BLaER1 treated with 17β-estradiol and CSF1 and Interleukin-3, amounts not matched to agents 10 nM and 100 nM (cell line): Measurements from ENCODE around the gene ESYT3.

ENCODE experiments used
- H3K27ac ChIP-seq, 11 experiments: shearing (Covaris generic); formaldehyde crosslinking; 2 replicates each; pipeline ENCODE4 v1.8.1; 2022
- H3K27me3 ChIP-seq, 11 experiments: shearing (Covaris generic); formaldehyde crosslinking; 2 replicates each; pipeline ENCODE4 v1.8.1; 2022
- H3K36me3 ChIP-seq, 11 experiments: shearing (Covaris generic); formaldehyde crosslinking; 2 replicates each; pipeline ENCODE4 v1.8.1; 2022
- H3K4me1 ChIP-seq, 10 experiments: shearing (Covaris generic); formaldehyde crosslinking; 2 replicates each; pipeline ENCODE4 v1.8.1; 2022
- H3K4me2 ChIP-seq, 11 experiments: shearing (Covaris generic); formaldehyde crosslinking; 2 replicates each; pipeline ENCODE4 v1.8.1; 2022
- H3K4me3 ChIP-seq, 10 experiments: shearing (Covaris generic); formaldehyde crosslinking; 2 replicates each; pipeline ENCODE4 v1.8.1; 2022
- H3K9ac ChIP-seq, 11 experiments: shearing (Covaris generic); formaldehyde crosslinking; 2 replicates each; pipeline ENCODE4 v1.8.1; 2022
- H3K9me3 ChIP-seq, 11 experiments: shearing (Covaris generic); formaldehyde crosslinking; replicated peaks in 1 of 11; 2 replicates each; pipeline ENCODE4 v1.8.1; 2022
- H4K20me1 ChIP-seq, 11 experiments: shearing (Covaris generic); formaldehyde crosslinking; 2 replicates each; pipeline ENCODE4 v1.8.1; 2022
- Cebpa-rat ChIP-seq, 11 experiments: shearing (Covaris generic); IDR thresholded peaks; 2 replicates each; pipeline ENCODE4 v1.8.1; 2022

Gene ESYT3

GRCh38 chr3:138395865-138396751 is 38.3 kb upstream of the ESYT3 start:
- H3K36me3 ChIP-seq: peaks cover 0 to 32% (median 0%) of the 10 kb centered on the region in 11 experiments; a peak in 4 of 22 replicates
- no peaks in the 10 kb centered on the region for H3K27me3 ChIP-seq
- no peaks in the 10 kb centered on the region for H4K20me1 ChIP-seq
- no peak overlapping the region for H3K4me3 ChIP-seq
- H3K27ac ChIP-seq: peak overlapping the region in 5 of 11 experiments; percentile 6 to 63 (median 30); a peak in 5 of 22 replicates
- H3K9me3 ChIP-seq: no peaks in the 10 kb centered on the region
- H3K4me2 ChIP-seq: peak overlapping the region; percentile 40 to 77 (median 69)
- peaks cover 14 to 38% (median 23%) of the 10 kb centered on the region in 10 experiments for H3K4me1 ChIP-seq
- 0 out of 22 replicates have a peak overlapping the region, but pooled peaks of 1 of the 11 experiments have one; percentile 4 for H3K9ac ChIP-seq
- no peak for TF ChIP-seq Cebpa-rat (IDR thresholded peaks at IDR 0.05)

DNA sequence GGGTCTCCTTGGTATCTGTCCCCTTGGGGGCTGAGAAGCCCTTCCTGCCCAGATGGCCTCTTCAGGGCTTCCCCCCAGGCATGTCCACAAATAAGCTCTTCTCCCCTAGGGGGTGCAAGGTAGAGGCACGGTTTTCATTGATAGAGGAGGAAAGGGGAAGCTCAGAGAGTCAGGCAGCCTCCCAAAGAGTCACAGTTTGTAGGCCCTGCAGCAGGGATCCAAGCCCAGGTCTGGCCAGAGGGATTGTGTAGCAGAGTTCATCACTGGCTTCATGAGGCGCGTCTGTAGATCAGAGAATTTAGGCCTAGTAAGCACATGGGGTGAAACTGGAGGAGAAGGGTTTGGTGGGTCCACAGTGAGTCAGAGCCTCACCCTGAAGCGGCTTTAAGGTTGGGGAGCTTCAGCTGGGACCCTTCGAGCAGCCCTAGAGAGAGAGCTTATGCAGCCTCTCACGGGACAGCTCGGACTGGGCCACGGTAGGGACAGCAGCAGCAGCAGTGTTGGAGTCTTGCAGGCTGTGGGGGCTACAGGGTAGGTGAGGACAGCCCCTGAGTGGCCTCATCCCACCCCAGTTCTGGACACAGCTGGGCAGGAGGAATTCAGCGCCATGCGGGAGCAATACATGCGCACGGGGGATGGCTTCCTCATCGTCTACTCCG is 37.5 kb upstream of the ESYT3 start:
- Histone ChIP-seq H3K9me3 (no peaks in the 10 kb centered on the region), H4K20me1 (no peaks in the 10 kb centered on the region), H3K9ac (peak overlapping the region in 3 of 11 experiments; percentile 3 to 29 (median 25); a peak in 2 of 22 replicates), H3K36me3 (peaks cover 0 to 40% (median 0%) of the 10 kb centered on the region in 11 experiments; a peak in 4 of 22 replicates), H3K4me3 (no peak overlapping the region), H3K4me1 (peaks cover 14 to 38% (median 23%) of the 10 kb centered on the region in 10 experiments), H3K27me3 (no peaks in the 10 kb centered on the region), H3K4me2 (peak overlapping the region; percentile 40 to 77 (median 69)), H3K27ac (peak overlapping the region in 7 of 11 experiments; percentile 6 to 63 (median 29); a peak in 6 of 22 replicates)
- no peak for TF ChIP-seq Cebpa-rat (IDR thresholded peaks at IDR 0.05)

- Histone ChIP-seq H3K4me3 (no peak overlapping the region), H3K4me2 (no peak overlapping the region), H3K27ac (no peak overlapping the region), H3K9ac (no peak overlapping the region), H4K20me1 (no peaks in the 10 kb centered on the region), H3K36me3 (peaks cover 0 to 51% (median 0%) of the 10 kb centered on the region in 11 experiments; a peak in 4 of 22 replicates), H3K4me1 (peaks cover 14 to 29% (median 20%) of the 10 kb centered on the region in 10 experiments), H3K9me3 (no peaks in the 10 kb centered on the region), H3K27me3 (no peaks in the 10 kb centered on the region)
- TF ChIP-seq Cebpa-rat (IDR thresholded peaks at IDR 0.05): no peak
Measured at GRCh38 chr3:138397983-138398382, 36.4 kb upstream of the ESYT3 start.

- Histone ChIP-seq H3K9me3 (no peaks in the 10 kb centered on the region), H3K36me3 (peaks cover 0 to 61% (median 0%) of the 10 kb centered on the region in 11 experiments; a peak in 4 of 22 replicates), H3K4me3 (no peak overlapping the region), H3K27me3 (no peaks in the 10 kb centered on the region), H3K4me1 (peaks cover 14 to 24% (median 18%) of the 10 kb centered on the region in 10 experiments), H3K27ac (no peak overlapping the region), H3K9ac (no peak overlapping the region), H4K20me1 (no peaks in the 10 kb centered on the region), H3K4me2 (no peak overlapping the region)
- TF ChIP-seq Cebpa-rat (IDR thresholded peaks at IDR 0.05): no peak
Measured at GRCh38 chr3:138398791-138399575, 35.4 kb upstream of the ESYT3 start.

GRCh38 chr3:138399766-138400165 is 34.6 kb upstream of the ESYT3 start:
- H3K27me3 ChIP-seq: no peaks in the 10 kb centered on the region
- H4K20me1 ChIP-seq: no peaks in the 10 kb centered on the region
- H3K4me3 ChIP-seq: no peak overlapping the region
- no peak overlapping the region for H3K4me2 ChIP-seq
- H3K9ac ChIP-seq: no peak overlapping the region
- TF ChIP-seq Cebpa-rat (IDR thresholded peaks at IDR 0.05): no peak
- H3K36me3 ChIP-seq: peaks cover 0 to 69% (median 0%) of the 10 kb centered on the region in 11 experiments; a peak in 4 of 22 replicates
- no peak overlapping the region for H3K27ac ChIP-seq
- peaks cover 14 to 22% (median 18%) of the 10 kb centered on the region in 10 experiments for H3K4me1 ChIP-seq
- H3K9me3 ChIP-seq: no peaks in the 10 kb centered on the region

- TF ChIP-seq Cebpa-rat (IDR thresholded peaks at IDR 0.05): no peak
- peaks cover 14 to 21% (median 18%) of the 10 kb centered on the region in 10 experiments for H3K4me1 ChIP-seq
- H3K4me3 ChIP-seq: no peak overlapping the region
- H3K36me3 ChIP-seq: peaks cover 0 to 73% (median 0%) of the 10 kb centered on the region in 11 experiments; a peak in 4 of 22 replicates
- H3K9me3 ChIP-seq: no peaks in the 10 kb centered on the region
- H3K27me3 ChIP-seq: no peaks in the 10 kb centered on the region
- no peak overlapping the region for H3K27ac ChIP-seq
- no peaks in the 10 kb centered on the region for H4K20me1 ChIP-seq
- no peak overlapping the region for H3K4me2 ChIP-seq
- H3K9ac ChIP-seq: no peak overlapping the region
Measured at GRCh38 chr3:138400651-138401070, 33.8 kb upstream of the ESYT3 start.

- no peaks in the 10 kb centered on the region for H3K27me3 ChIP-seq
- no peaks in the 10 kb centered on the region for H4K20me1 ChIP-seq
- H3K4me2 ChIP-seq: no peak overlapping the region
- no peak for TF ChIP-seq Cebpa-rat (IDR thresholded peaks at IDR 0.05)
- peaks cover 6 to 9% (median 8%) of the 10 kb centered on the region in 10 experiments for H3K4me1 ChIP-seq
- no peak overlapping the region for H3K4me3 ChIP-seq
- no peaks in the 10 kb centered on the region for H3K9me3 ChIP-seq
- H3K36me3 ChIP-seq: peaks cover 0 to 73% (median 0%) of the 10 kb centered on the region in 11 experiments; a peak in 4 of 22 replicates
- H3K27ac ChIP-seq: no peak overlapping the region
- H3K9ac ChIP-seq: no peak overlapping the region
Measured at GRCh38 chr3:138401834-138402233, 32.6 kb upstream of the ESYT3 start.

DNA sequence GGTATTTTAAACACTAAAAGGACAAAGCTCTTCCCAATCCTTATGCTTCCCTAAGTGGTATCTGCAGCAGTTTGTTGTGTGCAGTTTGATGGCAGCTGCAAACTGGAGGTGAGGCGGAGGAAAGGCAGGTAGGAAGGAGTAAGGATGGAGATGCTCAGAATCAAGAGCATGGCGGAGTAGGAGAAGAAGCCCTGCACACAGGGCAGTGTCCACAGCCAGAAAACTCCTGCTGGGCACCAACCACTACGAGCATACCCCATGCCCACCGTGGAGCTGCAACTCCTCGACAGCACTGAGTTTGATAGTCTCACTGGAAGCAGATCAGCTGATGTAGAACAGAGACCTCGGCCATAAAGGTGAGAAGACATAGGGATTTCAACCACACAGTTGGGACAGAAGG is 30.3 kb upstream of the ESYT3 start:
- Histone ChIP-seq H3K27ac (no peak overlapping the region), H3K27me3 (no peaks in the 10 kb centered on the region), H3K4me2 (no peak overlapping the region), H3K36me3 (peaks cover 0 to 61% (median 0%) of the 10 kb centered on the region in 11 experiments; a peak in 4 of 22 replicates), H3K9me3 (no peaks in the 10 kb centered on the region), H3K4me1 (peaks cover 0 to 21% (median 0%) of the 10 kb centered on the region in 10 experiments; a peak in 6 of 20 replicates), H4K20me1 (no peaks in the 10 kb centered on the region), H3K4me3 (no peak overlapping the region), H3K9ac (no peak overlapping the region)
- no peak for TF ChIP-seq Cebpa-rat (IDR thresholded peaks at IDR 0.05)
